Vagina (tissue), 2 donors: ENCODE results near the gene GBGT1. TPM values are rescaled to one million over a fixed set of nuclear protein-coding genes. Genes with fewer than 3 reads are reported as not detected.
"Not testable (repeated sequence)": the region's sequence is repeated elsewhere in the genome, so short reads cannot be mapped to it uniquely, and the experiment has no call there.

Experiments used
- DNase-seq, 2 donors: peaks; one replicate each; pipeline ENCODE4 v3.0.0-alpha.2; 2017; ENCODE audit errors: extremely low spot score in 2 of 2
- H3K27ac ChIP-seq: fragments of 200-600 bp; sonication (generic); one replicate; pipeline ENCODE4 v1.5.1; 2019
- H3K27me3 ChIP-seq: fragments of 200-600 bp; sonication (generic); one replicate; pipeline ENCODE4 v1.5.1; 2019
- H3K36me3 ChIP-seq, 2 donors: fragments of 200-600 bp; sonication (generic); one replicate each; pipeline ENCODE4 v1.5.1; 2017 to 2019
- H3K4me1 ChIP-seq: fragments of 200-600 bp; sonication (generic); one replicate; pipeline ENCODE4 v1.5.1; 2019
- H3K4me3 ChIP-seq, 2 donors: fragments of 200-600 bp; sonication (generic); 1 replicate in 1 of 2; 2 replicates in 1 of 2; pipeline ENCODE4 v1.5.1; 2016 to 2019
- H3K9me3 ChIP-seq: fragments of 200-600 bp; sonication (generic); one replicate; pipeline ENCODE4 v1.5.1; 2019
- CTCF ChIP-seq, 3 experiments: fragments of 450-650 bp in 2 of 3; fragments of 200-600 bp in 1 of 3; sonication (generic) in 1 of 3; IDR thresholded peaks; one replicate each; pipeline ENCODE4 v1.5.1; 2017 to 2019; ENCODE audit warnings: antibody characterized with exemption in 3 of 3, mild to moderate bottlenecking in 2 of 3, moderate library complexity in 2 of 3
- POLR2A ChIP-seq, 2 donors: fragments of 450-650 bp; IDR thresholded peaks; one replicate each; pipeline ENCODE4 v1.6.1; 2017; ENCODE audit warnings: antibody characterized with exemption in 2 of 2, mild to moderate bottlenecking in 2 of 2, moderate library complexity in 2 of 2
- POLR2AphosphoS5 ChIP-seq, 2 donors: sonication (generic); formaldehyde crosslinking; IDR thresholded peaks; one replicate each; pipeline ENCODE4 v1.9.0; 2017; ENCODE audit warnings: antibody characterized with exemption in 2 of 2, mild to moderate bottlenecking in 2 of 2, low read depth in 1 of 2; ENCODE audit not compliant: insufficient read depth in 1 of 2
- intact Hi-C: fragments of 100-400 bp; cut with DNase I; formaldehyde crosslinking; loops from one replicate; pipeline ENCODE4 v1.15.1; 2023
- total RNA-seq: library from RNA; depleted of rRNA; stranded (reverse); fragments of >200 nt; gene quantifications from one replicate; pipeline ENCODE4 v1.2.3, GENCODE V29; 2016

The GBGT1 gene
- total RNA-seq, 1 donor from 2014 or later = 27.0 TPM

- Histone ChIP-seq H3K4me1 (no peaks in the 10 kb centered on the region), H3K27me3 (no peaks in the 10 kb centered on the region), H3K4me3 (no peak overlapping the region), H3K9me3 (no peaks in the 10 kb centered on the region), H3K27ac (no peak overlapping the region), H3K36me3 (no peaks in the 10 kb centered on the region)
- TF ChIP-seq CTCF (IDR thresholded peaks at IDR 0.05) (no peak), POLR2AphosphoS5 (IDR thresholded peaks at IDR 0.05; ENCODE audit: insufficient read depth in 1 of 2, low read depth in 1 of 2) (no peak), POLR2A (IDR thresholded peaks at IDR 0.05) (no peak)
- intact Hi-C loops = no loop called here
- DNase-seq = no peak
Measured at GRCh38 chr9:133173056-133173455, 9.3 kb upstream of the GBGT1 start.

GRCh38 chr9:133171161-133171961 lies 7.6 kb upstream of the GBGT1 start:
- Histone ChIP-seq H3K27me3 (no peaks in the 10 kb centered on the region), H3K9me3 (no peaks in the 10 kb centered on the region), H3K27ac (no peak overlapping the region), H3K4me1 (no peaks in the 10 kb centered on the region), H3K4me3 (no peak overlapping the region), H3K36me3 (no peaks in the 10 kb centered on the region)
- TF ChIP-seq CTCF (IDR thresholded peaks at IDR 0.05) (no peak), POLR2AphosphoS5 (IDR thresholded peaks at IDR 0.05; ENCODE audit: insufficient read depth in 1 of 2, low read depth in 1 of 2) (no peak), POLR2A (IDR thresholded peaks at IDR 0.05) (no peak)
- no peak for DNase-seq
- intact Hi-C loops = no loop called here

DNA sequence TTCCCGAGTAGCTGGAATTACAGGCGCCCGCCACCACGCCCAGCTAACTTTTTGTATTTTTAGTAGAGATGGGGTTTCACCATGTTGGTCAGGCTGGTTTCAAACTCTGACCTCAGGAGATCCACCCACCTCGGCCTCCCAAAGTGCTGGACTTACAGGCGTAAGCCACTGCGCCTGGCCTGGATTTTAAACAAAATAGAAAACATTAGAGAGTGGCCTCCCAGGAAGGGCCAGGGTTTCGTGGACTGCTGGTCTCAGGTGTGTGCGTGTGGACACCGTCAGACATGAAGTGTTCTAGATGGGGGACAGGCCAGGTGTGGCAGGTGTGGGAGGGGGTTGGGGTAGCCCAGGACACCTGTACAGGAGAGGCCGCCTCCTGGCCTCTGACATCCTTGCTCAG lies 7.0 kb upstream of the GBGT1 start:
- H3K9me3 ChIP-seq = no peaks in the 10 kb centered on the region
- DNase-seq = no peak
- H3K4me1 ChIP-seq = no peaks in the 10 kb centered on the region
- H3K36me3 ChIP-seq = no peaks in the 10 kb centered on the region
- no peak overlapping the region for H3K27ac ChIP-seq
- TF ChIP-seq POLR2A (IDR thresholded peaks at IDR 0.05) (no peak), CTCF (IDR thresholded peaks at IDR 0.05) (no peak), POLR2AphosphoS5 (IDR thresholded peaks at IDR 0.05; ENCODE audit: insufficient read depth in 1 of 2, low read depth in 1 of 2) (no peak)
- intact Hi-C loops = no loop called here
- no peak overlapping the region for H3K4me3 ChIP-seq
- no peaks in the 10 kb centered on the region for H3K27me3 ChIP-seq

DNA sequence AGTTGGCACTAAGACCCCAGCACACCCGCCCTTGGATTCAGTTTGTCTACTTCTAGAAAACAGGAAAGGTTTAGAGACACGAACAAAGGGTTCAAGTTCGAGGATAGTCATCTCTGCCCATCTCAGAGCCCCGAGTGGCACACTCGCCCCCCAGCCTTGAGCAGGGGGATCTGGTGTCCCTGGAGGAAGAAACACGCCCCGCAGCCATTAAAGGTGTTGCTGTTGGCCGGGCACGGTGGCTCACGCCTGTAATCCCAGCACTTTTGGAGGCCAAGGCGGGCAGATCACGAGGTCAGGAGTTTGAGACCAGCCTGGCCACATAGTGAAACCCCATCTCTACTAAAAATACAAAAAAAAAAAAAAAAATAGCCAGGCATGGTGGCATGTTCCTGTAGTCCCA lies 6.0 kb upstream of the GBGT1 start:
- H3K4me3 ChIP-seq, intact Hi-C loops, H3K4me1 ChIP-seq, H3K36me3 ChIP-seq, H3K27ac ChIP-seq, DNase-seq, H3K9me3 ChIP-seq, H3K27me3 ChIP-seq: not testable (repeated sequence)

- no peak overlapping the region for H3K27ac ChIP-seq
- DNase-seq = no peak
- intact Hi-C loops = no loop called here
- no peaks in the 10 kb centered on the region for H3K9me3 ChIP-seq
- no peaks in the 10 kb centered on the region for H3K27me3 ChIP-seq
- no peak for TF ChIP-seq POLR2AphosphoS5 (IDR thresholded peaks at IDR 0.05; ENCODE audit: insufficient read depth in 1 of 2, low read depth in 1 of 2)
- TF ChIP-seq POLR2A (IDR thresholded peaks at IDR 0.05) = no peak
- no peak for TF ChIP-seq CTCF (IDR thresholded peaks at IDR 0.05)
- no peak overlapping the region for H3K4me3 ChIP-seq
- no peaks in the 10 kb centered on the region for H3K36me3 ChIP-seq
- peaks cover 1% of the 10 kb centered on the region for H3K4me1 ChIP-seq
Measured at GRCh38 chr9:133169102-133169501, 5.4 kb upstream of the GBGT1 start.
